Cerebellar cortex (tissue), 1 donor: ENCODE measurements around the gene GRIN2C.
"Not testable (repeated sequence)": the region's sequence is repeated elsewhere in the genome, so short reads cannot be mapped to it uniquely, and the experiment has no call there.

Experiments
- DNase-seq: peaks from one replicate; pipeline ENCODE4 v3.0.0-alpha.2; 2015; ENCODE audit warnings: low spot score

The GRIN2C gene

DNA sequence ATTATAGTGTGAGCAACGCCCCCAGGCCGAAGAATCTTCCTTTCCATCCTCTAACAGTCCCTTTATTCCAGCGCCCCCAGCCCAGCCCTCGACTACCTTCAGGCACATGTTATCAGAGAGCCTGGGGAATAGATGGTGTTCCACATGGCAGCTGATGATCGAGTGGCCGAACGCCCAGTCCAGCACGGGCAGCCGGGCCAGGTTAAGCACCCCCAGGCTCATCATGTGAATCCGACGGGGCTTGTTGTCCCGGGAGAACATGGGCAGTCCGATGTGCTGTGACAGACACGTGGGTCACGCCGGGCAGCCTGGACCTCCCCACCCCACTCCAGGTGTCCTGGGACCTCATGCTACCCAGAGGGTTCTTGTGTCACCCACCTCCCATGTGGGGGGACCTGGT is 19.6 kb upstream of the GRIN2C start:
- DNase-seq = no peak

DNA sequence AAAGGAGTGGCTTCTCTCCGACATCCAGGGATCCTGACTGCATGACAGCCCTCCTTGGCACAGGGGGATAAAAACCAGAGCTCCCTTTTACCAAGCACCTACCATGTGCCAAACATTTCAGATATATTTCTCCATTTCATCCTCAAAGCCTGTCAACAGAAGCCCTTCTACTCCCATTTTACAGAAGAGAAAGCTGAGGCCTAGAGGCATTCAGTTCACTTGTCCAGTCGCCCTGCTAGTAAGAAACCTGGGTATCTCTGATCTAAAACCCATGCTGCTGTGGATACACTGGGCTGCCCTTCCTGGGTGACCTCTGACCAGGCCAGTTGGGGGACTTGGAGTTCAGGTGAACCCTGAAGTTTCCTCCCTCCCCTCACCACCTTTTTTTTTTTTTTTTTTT is 19.0 kb upstream of the GRIN2C start:
- DNase-seq = no peak

DNA sequence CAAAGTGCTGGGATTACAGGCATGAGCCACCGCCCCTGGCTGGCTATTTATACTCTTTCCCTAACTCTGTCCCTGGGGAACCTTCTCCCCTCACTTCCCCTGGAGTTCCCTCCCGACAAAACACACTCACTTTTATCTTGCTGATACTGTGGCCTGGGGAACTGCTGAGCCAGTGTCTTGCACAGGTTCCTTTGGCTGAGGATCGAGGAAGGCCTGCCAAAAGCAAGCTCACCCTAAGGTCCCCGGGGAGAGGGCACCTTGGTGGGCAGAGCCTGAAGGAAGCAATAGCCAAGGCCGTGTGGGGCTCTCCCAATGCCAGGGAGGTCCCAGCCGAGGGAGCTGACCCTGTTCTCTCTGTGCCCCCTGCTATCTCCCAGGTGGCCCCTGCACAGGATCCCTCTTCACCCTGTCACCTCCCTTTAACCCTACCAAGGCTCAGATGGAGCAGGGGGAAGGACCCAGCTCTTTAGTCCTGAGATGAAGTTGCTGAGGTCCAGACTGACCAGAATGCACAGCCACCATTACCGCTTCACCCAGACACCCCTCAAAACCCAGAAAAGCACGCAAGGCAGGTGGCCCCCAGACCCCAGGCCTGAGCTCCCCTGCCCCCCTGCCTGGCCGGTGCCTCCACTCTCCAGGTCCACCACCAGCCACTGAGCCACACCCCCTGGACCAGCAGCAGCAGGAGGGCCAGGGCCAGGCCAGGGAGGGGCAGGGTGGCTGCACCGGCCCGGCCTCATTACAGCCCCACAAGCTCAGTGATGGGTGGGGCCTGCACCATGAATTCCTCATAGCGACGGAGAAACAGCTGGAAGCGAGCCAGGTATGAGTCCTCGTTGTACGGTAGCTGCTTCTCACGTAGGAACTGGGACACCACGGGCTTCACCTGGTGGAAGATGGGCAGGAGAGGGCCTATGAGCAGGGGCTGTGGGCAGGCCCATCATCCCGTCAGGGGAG is 18.2 kb upstream of the GRIN2C start:
- DNase-seq = no peak

DNA sequence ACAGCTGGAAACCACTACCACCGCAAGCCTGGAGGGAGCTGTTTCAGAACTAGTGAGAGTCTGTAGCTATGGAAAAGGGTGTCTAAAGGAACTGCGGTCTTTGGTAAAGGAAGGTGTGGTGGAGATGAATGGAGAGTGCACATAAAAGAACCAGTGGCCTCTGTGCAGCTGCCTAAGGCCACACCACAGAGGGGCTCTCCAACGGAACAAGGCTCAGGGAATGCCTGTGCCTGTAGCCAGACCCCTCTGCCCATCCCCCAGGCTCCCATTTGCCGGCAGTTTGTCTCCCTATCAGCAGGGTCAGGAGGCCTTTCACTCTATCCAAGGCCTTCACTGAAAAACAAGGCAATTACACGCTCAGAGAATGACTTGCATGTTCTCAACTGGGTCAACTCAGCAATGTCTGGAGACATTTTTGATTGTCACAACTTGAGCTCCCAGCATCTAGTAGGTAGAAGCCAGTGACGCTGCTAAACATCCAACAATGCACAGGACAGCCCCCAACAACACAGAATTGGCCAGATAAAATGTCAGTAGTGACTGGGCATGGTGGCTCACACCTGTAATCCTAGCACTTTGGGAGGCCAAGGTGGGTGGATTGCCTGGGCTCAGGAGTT is 16.4 kb upstream of the GRIN2C start:
- DNase-seq = no peak

DNA sequence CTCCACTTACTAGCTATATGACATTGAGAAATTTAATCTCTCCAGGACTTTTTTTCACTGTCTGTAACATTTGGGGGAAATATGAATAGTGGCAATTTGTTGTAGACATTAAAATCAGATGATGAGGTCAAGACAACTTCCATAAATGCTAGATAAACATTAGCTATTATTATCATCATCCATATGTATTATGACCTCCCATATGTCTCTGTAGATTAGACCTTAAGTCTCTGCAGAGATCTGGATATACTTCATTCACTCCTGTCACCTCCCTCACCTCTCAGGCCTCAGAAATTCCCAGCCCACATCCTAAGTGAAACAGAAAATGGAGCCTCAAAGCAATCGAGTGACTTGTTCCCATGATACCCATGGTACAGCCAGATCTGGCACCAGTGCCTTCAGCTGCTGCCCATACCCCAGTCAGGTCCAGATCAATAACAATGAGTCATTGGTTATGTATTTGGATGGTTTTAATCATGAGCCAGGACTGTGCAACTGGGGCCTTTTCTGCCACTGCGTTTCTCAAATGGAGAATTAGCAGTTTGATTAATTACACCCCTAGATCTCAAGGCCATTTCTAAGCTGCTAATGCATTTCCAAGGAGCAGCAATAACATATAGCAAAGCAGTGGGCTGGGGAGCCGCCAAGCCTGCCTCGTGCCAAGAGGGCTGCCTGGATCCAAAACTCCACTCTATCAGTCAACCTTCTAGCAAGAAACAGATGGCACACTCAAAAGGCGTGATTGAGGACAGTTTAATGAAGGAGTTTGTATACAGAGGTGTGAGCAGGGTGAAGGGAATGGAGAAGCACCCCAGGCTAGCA is 15.7 kb upstream of the GRIN2C start:
- no peak for DNase-seq

DNA sequence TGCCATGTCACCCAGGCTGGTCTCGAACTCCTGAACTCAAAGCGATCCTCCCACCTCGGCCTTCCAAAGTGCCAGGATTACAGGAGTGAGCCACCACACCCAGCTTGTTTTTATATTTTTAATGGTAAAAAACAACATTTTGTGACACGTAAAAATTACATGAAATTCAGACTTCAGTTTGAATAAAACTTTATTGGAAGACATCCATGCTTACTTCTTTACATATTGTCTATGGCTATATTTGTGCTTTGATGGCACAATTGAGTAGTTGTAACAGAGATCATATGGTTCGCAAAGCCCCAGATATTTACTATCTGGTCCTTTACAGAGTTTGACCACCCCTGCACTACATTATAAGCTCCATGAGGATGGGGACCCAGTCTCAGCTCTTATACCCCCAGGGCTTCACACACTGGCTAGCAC is 14.9 kb upstream of the GRIN2C start:
- DNase-seq = no peak

DNA sequence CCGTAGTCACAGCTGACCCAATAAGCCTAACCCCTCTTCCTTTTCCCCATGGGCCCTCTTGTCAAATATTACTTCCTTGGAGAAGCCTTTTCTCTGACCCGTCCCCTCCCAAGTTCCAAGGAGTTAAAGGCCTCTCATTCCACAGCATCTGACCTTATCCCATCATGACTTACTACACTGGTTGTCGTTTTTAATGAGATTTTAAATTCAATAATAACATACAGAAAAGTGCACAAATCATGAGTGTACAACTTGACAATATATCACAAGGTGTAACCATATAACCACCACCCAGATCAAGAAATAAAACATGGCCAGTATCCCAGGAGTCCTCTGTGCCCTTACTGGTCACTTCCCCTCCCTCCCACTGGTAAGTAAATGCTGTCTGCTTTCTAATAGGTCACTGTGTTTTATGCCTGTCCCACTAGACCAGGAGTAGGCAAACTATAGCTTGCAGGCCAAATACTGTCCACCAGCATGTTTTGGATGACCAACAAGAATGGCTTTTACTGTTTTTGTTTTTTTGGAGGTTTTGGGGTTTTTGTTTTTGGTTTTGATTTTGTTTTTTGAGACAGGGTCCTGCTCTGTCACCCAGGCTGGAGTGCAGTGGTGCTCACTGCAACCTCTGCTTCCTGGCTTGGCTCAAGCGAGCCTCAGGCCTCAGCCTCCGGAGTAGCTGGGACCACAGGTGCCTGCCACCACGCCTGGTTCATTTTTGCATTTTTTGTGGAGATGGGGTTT is 14.4 kb upstream of the GRIN2C start:
- no peak for DNase-seq

DNA sequence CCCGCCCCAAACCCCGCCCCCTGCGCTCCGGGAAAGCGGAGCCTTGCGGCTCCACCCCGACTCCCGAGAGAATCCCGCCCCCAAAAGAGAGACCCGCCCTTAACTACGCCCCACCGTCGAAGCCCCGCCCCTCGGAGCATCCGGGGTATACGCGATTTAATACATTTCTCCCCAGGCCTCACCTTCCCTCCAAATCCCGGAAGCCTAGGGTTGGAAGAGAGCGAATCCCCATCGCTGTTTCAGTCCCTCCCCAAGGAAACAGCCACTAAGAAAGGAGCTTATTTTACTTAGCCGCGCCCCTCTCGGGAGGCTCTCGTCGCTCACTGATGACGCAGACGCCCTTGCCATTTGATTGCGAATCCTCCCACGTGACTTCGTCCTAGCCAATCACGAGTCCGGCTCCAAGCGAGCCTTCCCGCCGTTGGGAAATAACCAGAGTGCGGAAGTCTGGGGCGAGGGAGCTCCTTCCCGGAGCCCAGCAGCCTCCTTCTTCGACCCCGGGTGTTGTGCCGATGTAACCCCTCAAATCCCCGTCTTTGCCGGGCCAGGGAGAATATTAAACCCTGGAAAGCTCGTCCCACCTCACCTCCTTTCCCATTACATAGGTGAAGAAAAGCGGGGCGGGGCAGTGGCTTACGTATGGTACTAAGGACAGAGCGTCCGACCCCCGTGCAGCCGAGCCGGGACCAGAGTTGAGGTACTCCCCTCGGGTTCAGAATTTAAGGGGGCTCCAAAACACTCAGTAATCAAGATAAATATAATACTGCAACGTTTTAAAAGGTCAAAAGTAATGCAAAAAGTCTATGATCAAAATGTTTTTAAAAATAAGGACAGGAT is 13.6 kb upstream of the GRIN2C start:
- DNase-seq = peak; percentile 100

DNA sequence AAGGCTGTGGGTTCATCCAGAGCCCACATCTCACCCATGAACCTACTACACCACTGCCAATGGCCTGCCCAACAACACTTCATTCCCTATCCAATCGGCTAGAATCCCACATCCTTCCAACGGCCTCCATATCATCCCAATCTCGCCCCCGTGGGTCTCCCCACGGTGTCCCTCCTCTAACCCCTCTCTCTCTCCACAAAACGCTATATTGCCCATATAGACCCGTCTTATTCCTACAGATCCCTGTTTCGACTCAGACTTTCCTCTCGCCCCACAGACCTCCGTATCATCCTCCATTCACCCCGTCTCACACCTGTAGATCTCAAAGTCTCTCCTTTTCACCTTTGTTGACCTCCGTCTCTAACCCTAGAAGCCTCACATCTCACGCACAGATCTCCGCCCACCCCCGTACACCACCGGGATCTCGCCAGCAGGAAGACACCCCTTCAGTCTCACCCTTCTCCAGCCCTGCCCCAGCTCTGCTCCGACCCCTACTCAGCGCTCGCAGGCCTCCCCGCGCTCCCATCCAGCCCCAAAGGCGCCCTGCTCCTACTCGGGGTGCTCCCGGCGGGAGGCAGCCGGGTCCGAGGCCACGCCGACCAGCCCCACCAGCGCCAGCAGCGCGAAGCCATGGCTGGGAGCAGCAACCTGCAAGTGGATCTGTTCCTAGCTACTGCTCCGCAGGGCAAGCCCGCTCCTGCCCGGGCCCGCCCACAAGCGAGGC is 12.8 kb upstream of the GRIN2C start, which contains the start of gene FDXR:
Gene FDXR (minus strand): TSS at position 682 of the 724 bp plus-strand sequence. CDS start 50 bp downstream, at position 632.
- DNase-seq = no peak

DNA sequence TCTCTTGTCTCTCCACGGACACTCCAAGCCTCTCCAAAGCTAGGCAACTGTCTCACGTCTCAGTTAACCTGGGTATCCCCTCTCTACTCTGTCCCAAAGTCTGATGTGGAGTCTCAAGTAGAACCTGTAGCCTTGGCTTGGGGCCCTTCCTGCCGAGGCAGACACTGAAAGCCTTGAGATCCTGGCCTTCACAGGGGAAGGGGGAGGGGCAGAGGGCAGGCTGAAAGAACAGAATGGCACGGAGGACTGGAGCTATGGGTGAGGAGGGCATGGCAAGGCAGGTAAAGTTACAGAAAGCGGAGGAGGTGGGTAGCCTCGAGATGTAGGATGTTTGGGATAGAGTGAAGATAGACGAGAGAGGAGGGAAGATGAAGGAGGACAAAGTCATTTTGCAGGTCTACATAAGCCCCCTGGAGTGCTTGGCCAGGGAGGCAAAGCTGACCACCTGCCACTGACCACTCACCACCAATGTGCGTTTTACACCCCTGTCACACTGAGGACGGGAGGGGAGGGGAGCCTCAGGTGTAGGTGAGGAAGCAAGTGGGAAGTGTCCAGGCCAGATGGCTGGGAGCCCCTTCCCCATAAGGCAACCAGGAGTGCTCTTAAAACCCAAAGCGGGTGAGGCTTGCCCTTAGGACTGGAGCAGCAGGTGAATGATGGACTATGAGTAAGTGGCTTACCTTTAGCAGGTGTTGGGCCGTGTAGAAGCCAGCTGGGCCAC is 11.8 kb upstream of the GRIN2C start:
- DNase-seq = no peak

DNA sequence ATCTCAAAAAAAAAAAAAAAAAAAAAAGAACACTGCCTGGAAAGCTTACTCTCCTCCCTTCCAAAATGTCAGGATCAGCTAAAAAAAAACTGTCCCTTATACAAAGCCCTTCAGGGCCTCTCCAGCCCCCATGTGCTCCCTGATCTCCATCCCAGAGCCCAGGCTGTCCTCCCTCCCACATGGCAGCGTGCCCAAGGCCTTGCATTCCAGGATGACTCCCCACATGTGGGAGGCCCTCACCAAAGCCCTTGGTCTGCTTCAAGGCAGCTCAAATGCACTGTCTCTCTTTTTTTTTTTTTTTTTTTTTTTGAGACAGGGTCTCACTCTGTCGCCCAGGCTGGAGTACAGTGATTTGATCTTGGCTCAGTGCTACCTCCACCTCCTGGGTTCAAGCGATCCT is 10.8 kb upstream of the GRIN2C start:
- no peak for DNase-seq

DNA sequence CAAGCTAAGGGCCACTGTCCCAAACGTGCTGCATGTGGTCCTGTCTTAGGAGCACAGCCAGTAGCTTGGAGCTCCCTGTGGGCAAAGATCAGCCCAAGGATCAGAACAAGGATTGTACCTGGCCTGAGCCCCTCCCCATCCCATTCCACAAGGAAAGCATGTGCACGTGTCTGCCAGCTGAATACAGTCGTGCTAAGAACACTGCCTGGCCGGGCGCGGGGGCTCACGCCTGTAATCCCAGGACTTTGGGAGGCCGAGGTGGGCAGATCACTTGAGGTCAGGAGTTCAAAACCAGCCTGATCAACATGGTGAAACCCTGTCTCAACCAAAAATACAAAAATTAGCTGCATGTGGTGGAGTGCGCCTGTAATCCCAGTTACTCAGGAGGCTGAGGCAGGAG is 10.3 kb upstream of the GRIN2C start:
- DNase-seq = not testable (repeated sequence)

DNA sequence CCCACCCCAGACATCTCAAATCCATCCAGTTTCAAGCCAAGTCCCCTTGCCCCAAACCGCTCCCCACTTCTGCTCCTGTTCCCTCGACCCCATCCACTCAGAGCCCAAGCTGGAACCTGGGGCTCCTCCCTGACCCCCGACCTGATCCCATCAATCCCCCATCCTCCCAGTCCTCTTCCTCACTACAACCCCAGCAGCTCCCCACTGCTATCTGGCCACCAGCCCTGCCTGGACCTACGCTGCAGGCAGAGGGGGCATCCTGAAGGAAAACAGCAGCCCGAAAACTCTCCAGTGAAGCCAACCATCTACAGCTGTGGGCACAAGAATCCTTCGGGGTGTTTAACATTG is 9.2 kb upstream of the GRIN2C start:
- no peak for DNase-seq

DNA sequence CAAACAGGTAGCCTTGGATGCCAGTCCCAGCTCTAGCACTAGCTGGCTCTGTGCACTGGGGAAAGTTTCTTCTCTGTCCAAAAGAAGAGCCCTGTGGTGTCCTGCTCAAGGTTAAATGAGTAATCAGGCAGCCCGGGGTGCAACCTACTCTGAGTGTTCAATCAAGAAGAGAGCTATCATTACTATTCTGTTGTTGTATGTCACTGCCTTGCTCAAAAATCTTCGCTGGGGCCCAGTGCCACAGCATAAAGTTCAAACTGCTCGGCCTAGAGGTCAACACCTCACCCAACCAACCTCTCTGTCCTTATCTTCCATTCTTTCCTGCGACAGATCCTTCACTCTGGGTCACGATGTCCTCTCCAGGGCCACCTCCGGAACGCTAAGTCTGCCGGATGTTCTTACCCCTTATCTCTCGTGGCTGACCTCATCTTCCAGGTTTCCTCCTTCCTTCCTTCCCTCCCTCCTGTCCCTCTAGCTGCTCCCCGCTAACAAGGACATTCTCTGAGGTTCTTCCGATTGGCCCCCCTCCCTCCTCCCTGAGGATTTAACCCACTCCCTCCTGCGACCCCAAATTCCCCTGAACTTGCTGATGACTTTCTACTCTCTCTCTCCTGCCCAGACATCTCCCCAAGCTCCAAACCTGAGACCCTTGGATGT is 8.7 kb upstream of the GRIN2C start:
- no peak for DNase-seq

DNA sequence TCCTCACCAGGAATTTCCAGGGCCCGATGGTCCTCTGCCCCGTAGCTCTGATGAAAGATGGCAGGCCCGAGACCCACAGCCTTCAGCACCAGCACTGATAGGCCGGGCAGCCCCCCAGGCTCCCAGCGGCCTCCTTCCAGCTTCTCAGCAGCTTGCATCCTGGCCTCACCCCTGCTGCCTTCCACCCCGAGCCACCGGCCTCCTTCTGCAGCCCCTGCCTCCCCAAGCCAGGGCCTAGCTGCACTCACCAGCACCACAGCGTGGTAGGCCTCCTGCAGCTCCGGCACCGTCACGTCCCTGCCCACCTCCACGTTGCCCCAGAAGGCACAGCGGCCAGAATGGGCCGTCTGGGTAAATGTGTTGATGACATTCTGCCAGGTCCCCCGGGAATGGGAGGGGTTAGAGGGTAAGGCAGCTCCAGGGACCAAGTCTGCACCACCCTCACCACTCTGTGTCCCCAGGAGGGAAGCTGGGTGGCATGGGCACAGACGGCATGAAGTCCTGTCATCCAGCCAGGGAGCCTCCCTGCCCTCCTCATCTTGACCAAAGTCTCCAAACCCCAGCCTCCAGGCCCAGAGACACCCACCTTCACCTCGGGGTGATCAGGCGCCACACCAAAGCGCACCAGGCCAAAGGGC is 6.6 kb upstream of the GRIN2C start:
- DNase-seq = no peak

DNA sequence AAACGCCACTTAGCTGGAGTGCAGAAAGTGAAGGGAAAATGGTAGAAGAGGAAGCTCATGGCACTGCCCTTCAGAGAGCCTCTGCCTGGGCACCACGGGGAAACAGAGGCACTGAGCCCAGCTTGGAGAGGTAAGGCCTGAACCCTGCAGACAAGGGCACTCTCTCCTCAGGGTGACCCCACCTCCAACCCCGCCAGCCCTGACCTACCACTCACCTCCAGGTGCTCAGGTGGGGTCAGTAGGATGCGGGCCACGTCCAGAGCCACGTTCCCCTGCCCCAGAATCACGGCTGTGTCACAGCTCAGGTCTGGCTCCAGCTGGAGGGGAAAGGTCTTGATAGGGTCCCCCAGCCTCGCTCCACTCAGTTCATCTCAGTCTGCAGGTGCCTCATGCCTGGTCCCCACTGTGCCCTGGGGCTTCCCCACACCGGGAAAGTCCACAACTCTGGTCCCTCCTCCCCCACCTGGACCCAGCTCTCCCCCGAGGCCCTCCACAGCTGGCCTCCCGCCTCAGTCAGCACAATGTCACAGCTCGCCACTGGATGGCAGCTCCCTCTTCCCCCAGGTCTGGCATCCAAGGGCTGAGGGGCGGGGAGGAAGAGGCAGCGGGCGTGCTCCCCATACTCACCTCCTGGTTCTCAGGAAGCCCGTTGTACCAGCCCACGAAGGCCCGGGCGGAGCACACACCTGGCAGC is 6.0 kb upstream of the GRIN2C start:
- no peak for DNase-seq

DNA sequence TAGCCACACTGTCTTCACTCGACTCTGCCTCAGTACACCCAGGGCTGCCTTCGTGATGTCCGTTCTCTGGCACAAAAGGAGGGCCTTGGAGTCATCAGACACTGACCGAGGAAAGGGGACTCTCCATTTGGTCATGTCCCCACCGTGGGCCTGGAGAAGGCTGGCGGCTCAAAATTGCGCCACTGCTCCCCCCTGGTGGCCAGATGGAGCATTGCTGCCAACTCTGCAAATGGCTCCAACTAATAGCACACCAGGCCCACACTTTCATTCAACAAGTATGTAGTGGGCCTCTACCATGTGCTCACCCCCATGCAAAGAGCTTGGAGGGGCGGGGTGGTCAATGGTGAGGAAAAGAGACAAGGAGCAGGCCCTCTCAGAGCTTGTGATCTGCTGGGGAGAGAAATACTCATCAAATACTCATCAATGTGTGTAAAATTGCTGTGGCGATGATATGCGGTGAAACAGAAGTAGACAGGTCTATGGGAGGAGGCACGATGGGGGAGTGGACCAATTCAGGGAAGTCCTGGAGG is 5.2 kb upstream of the GRIN2C start:
- peak; percentile 90 for DNase-seq
